GM21515 (cell line): ENCODE data around the gene NDUFV1.
"Not testable (repeated sequence)": the region's sequence is repeated elsewhere in the genome, so short reads cannot be mapped to it uniquely, and the experiment has no call there.

Experiments
- ATAC-seq: cut with Tn5 transposase; IDR thresholded peaks from one replicate; pipeline ENCODE4 v1.9.1; 2021; ENCODE audit not compliant: unreplicated experiment

Gene NDUFV1

GRCh38 chr11:67611165-67611564, 4.4 kb downstream of the NDUFV1 start:
- ATAC-seq, result no peak

- no peak for ATAC-seq
Measured at GRCh38 chr11:67611704-67612587, 5.2 kb downstream of the NDUFV1 start.

- no peak for ATAC-seq
Measured at GRCh38 chr11:67612751-67613150, 6.0 kb downstream of the NDUFV1 start.

- no peak for ATAC-seq
Measured at GRCh38 chr11:67613313-67613959, 6.7 kb downstream of the NDUFV1 start.

- peak; percentile 56 for ATAC-seq
Measured at GRCh38 chr11:67613960-67614715, 7.4 kb downstream of the NDUFV1 start.

DNA sequence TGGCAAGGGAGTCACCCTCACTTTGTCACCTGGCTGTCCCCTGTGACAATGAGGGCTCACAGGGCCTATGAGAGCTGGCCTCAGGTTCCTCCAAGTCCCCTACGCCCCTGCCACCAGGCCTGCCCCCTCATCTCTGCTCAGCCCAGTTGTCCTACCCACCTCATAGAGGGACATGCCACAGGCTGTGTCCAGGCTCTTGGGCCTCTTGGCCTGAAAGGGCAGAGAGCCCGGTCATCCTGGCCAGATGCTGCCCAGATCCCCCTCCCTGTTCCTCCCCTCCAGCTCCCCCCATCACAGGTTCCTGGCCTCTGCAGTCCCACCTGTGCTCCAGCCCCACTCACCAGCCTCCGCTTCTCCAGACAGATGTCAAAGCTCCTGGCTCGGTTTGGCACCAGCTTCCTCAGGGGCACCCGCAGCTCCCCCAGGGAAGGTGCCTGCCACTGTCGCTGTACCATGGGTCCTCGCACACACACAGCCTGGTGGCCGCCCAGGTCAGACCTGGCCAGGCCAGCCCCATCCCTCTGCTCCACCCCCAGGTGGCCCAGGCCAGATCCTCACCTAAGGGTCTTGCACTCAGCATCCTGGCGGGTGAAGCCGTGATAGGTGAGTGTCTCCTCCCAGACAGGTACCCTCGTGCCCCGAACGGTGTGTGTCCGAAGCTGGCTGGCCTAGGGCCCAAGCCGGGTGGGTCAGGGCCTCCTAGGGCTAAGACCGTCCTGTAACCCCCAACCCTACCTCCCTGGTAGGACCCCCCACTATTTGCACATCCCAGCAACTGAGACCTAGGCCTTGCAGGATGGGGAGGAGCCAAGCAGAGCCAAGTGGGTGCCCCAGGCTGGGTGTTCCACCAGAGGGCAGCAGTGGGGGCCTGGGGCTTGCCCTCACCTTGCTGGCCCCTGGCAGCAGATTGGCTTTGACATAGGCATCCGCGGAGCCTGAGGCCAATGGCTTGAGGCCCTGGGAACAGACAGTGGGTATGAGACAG, 8.3 kb downstream of the NDUFV1 start:
- no peak for ATAC-seq

DNA sequence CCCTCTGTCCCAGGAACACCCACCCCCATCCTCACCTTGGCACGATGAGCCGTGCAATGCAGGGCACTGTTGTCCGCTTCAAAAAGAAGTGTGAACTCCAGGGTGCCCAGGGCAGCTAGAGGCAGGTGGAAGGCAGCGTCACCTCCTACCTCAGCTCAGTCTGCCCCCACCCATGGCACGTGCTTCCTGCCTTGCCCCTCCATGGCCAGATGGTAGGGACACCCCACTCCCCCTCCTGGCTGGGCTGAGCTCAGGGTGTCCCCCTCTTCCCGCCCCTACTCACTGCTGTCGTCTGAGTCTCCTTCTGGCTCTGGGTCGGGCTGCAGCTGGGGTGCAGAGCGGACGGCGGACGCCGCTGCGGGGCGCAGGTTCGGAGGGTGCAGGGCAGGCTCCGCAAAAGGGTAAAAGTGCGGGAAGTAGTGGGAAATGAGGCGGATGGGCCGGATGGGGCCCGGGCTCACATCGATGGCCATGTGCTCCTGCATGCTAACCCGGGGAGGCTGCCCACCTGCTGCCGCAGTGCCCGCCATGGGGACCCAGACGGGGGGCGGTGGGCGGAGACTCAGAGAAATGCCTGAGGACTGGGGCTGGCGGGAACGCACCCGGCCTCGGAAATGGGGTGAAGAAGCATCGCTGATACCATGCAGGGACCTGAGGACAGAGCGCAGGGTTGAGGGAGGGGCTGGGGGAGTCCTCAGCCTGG, 9.1 kb downstream of the NDUFV1 start:
- no peak for ATAC-seq

- ATAC-seq, result no peak
Measured at GRCh38 chr11:67616431-67617242, 9.9 kb downstream of the NDUFV1 start.

DNA sequence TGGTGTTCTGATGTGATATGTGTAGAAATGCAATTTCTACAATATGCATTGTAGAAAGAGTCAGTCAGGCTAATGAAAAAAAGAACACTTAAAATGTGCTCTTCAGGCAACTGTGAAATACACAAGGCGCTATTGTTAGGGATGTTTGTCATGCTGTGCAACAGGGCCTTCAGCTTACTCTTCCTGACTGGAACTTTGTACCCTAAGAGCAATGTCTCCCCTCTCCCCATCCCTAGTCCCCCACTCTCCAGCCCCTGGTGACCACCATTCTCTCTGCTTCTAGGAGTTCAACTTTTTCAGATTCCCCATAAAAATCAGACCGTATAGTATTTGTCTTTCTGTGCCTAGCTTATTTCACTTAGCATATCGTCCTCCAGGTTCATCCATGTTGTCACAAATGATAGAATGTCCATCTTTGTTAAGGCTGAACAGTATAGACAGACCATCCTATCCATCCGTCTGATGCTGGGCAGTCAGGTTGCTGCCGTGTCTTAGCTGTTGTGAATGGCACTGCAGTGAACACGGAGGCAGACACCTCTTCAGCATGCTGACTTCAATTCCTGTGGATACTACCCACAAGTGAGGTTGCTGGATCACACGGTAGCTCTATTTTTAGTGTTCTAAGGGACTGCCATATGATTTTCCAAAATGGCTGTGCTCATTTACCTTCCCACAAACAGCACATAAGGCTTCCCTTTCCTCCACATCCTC, 10.7 kb downstream of the NDUFV1 start:
- ATAC-seq, result no peak

DNA sequence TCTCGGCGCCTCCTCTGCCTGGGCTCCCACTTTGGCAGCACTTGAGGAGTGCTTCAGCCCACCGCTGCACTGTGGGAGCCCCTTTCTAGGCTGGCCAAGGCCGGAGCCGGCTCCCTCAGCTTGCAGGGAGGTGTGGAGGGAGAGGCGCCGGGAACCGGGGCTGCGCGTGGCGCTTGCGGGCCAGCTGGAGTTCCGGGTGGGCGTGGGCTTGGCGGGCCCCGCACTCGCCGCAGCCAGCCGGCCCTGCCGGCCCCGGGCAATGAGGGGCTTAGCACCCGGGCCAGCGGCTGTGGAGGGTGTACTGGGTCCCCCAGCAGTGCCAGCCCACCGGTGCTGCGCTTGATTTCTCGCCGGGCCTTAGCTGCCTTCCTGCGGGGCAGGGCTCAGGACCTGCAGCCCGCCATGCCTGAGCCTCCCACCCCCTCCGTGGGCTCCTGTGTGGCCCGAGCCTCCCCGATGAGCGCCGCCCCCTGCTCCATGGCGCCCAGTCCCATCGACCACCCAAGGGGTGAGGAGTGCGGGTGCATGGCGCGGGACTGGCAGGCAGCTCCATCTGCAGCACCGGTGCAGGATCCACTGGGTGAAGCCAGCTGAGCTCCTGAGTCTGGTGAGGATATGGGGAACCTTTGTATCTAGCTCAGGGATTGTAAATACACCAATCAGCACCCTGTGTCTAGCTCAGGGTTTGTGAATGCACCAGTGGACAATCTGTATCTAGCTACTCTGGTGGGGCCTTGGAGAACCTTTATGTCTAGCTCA, 12.3 kb downstream of the NDUFV1 start:
- not testable (repeated sequence) for ATAC-seq

GRCh38 chr11:67619683-67620618, 13.2 kb downstream of the NDUFV1 start:
- ATAC-seq, result not testable (repeated sequence)

DNA sequence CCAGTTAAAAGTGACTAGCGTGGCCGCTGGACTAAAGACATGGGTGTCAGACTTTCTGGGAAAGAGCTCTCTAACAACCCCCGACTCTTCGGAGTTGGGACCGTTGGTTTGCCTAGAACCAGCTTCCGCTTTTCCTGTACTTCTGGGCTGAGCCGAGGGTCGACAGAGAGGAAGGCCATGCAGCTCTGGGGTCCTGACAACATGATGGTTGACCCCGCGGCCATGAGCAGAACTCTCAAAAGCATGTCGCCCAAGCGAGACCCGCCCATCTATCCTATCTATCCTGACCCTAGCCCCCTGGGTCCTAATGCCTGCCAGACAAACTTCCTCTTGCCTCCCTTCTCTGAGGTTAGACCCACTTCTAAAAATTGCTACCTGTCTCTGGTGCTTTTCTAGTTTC, 13.9 kb downstream of the NDUFV1 start:
- not testable (repeated sequence) for ATAC-seq

- ATAC-seq, result not testable (repeated sequence)
Measured at GRCh38 chr11:67621928-67622327, 15.2 kb downstream of the NDUFV1 start.

- ATAC-seq, result not testable (repeated sequence)
Measured at GRCh38 chr11:67622905-67623304, 16.2 kb downstream of the NDUFV1 start.

GRCh38 chr11:67623795-67624194, 17.1 kb downstream of the NDUFV1 start:
- not testable (repeated sequence) for ATAC-seq

DNA sequence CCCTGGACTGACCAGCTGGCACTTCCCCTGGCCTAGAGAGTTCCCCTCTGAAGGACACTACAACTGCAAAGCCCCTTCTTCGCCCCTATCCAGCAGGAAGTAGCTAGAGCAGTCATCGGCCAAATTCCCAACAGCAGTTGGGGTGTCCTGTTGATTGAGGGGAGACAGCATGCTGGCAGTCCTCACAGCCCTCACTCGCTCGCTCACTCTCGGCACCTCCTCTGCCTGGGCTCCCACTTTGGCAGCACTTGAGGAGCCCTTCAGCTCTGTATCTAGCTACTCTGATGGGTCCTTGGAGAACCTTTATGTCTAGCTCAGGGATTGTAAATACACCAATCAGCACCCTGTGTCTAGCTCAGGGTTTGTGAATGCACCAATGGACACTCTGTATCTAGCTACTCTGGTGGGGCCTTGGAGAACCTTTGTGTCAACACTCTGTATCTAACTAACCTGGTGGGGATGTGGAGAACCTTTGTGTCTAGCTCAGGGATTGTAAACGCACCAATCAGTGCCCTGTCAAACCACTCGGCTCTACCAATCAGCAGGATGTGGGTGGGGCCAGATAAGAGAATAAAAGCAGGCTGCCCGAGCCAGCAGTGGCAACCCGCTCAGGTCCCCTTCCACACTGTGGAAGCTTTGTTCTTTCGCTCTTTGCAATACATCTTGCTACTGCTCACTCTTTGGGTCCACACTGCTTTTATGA, 19.5 kb downstream of the NDUFV1 start:
- not testable (repeated sequence) for ATAC-seq
